Measurements from ENCODE around the gene PKNOX2.

- TF ChIP-seq CTCF (conservative IDR thresholded peaks at IDR 0.05 in 1 of 2, IDR thresholded peaks at IDR 0.05 in 1 of 2; ENCODE audit: extremely low read depth in 1 of 2, insufficient read depth in 1 of 2, low read depth in 1 of 2, low read length in 2 of 2) = no peak
- TF ChIP-seq EZH2 (IDR thresholded peaks at IDR 0.05; ENCODE audit: borderline replicate concordance, low read length) = no peak
Measured at GRCh38 chr11:125465701-125466100, 301.1 kb downstream of the PKNOX2 start.
